Measurements from ENCODE around the gene ABCG4. TPM values are rescaled to one million over a fixed set of nuclear protein-coding genes. Genes with fewer than 3 reads are reported as not detected.
"Not testable (repeated sequence)": the region's sequence is repeated elsewhere in the genome, so short reads cannot be mapped to it uniquely, and the experiment has no call there.

ABCG4 gene
- total RNA-seq, 2 experiments from 2014 or later, result not detected

DNA sequence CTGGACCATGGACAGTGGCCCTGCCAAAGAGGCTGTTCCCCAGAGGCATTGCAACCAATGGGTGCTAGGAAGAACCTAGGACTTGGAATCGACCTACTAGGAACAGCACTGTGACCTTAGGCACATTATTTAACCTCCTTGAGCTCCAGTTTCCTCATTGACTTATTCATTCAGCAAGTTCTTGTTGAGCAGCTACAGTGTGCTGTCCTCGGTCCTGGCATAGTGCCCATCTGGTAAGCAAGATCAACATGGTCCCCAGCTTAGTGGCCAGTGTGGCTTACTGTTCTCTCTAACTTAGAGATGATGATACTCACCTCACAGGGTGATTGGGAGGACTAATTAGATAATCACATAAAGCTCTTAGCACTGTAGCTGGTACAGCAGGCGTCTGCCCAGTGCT, 8.2 kb downstream of the ABCG4 start:
- Mint-ChIP-seq H3K9me3 (no peaks in the 10 kb centered on the region), H3K27ac (no peak overlapping the region), H3K4me3 (no peak overlapping the region), H3K36me3 (ENCODE audit: low read depth) (no peaks in the 10 kb centered on the region), H3K27me3 (peaks cover 10% of the 10 kb centered on the region), H3K4me1 (no peaks in the 10 kb centered on the region)
- CTCF ChIA-PET, result interaction anchor here (0.8 to 9.0 kb wide), 3 partner anchors 13 to 101 kb away, joined by 3 to 38 read pairs (median 3); partner anchors contain the start of genes CBL and NLRX1
- POLR2A ChIA-PET, result interaction anchor here (1.0 to 1.1 kb wide), 2 partner anchors 9 to 12 kb away, joined by 3 to 4 read pairs; no protein-coding TSS in a partner anchor
- DNase-seq, result no peak

GRCh38 chr11:119158467-119158866, 9.6 kb downstream of the ABCG4 start:
- H3K27me3 Mint-ChIP-seq, result peaks cover 8% of the 10 kb centered on the region
- H3K9me3 Mint-ChIP-seq, result no peaks in the 10 kb centered on the region
- no peaks in the 10 kb centered on the region for H3K36me3 Mint-ChIP-seq (ENCODE audit: low read depth)
- H3K4me3 Mint-ChIP-seq, result no peak overlapping the region
- CTCF ChIA-PET, result interaction anchor here (1.2 to 9.0 kb wide), 2 partner anchors 11 kb away, joined by 4 to 38 read pairs; partner anchors contain the start of gene NLRX1
- H3K4me1 Mint-ChIP-seq, result no peaks in the 10 kb centered on the region
- H3K27ac Mint-ChIP-seq, result no peak overlapping the region
- POLR2A ChIA-PET, result no interaction called here
- no peak for DNase-seq

DNA sequence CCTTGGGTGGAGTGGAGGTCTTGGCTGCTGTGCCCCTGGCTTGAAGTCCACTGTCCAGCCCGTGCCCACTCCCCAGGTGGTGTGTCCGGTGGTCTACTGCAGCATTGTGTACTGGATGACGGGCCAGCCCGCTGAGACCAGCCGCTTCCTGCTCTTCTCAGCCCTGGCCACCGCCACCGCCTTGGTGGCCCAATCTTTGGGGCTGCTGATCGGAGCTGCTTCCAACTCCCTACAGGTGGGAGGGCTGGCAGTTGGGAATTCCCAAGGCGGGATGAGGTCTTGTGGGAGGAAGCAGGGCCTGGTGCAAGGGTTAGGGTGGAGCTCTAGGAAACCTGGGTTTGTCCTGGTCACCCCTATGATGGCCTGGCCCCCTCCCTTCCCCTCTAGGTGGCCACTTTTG, 11.3 kb downstream of the ABCG4 start:
- no peaks in the 10 kb centered on the region for H3K4me1 Mint-ChIP-seq

GRCh38 chr11:119161871-119162270, 13.0 kb downstream of the ABCG4 start:
- no peaks in the 10 kb centered on the region for H3K27me3 Mint-ChIP-seq
- POLR2A ChIA-PET, result no interaction called here
- H3K4me1 Mint-ChIP-seq, result no peaks in the 10 kb centered on the region
- DNase-seq, result no peak
- no peaks in the 10 kb centered on the region for H3K36me3 Mint-ChIP-seq (ENCODE audit: low read depth)
- H3K4me3 Mint-ChIP-seq, result no peak overlapping the region
- no peaks in the 10 kb centered on the region for H3K9me3 Mint-ChIP-seq
- CTCF ChIA-PET, result no interaction called here
- H3K27ac Mint-ChIP-seq, result no peak overlapping the region

More for the DNA sequence above, 11.3 kb downstream of the ABCG4 start:
- CTCF ChIA-PET, result interaction anchor here (0.9 kb wide), 1 partner anchor 15 kb away, joined by 3 read pairs; no protein-coding TSS in a partner anchor
- Mint-ChIP-seq H3K9me3 (no peaks in the 10 kb centered on the region), H3K36me3 (ENCODE audit: low read depth) (no peaks in the 10 kb centered on the region), H3K4me3 (no peak overlapping the region), H3K27me3 (peaks cover 5% of the 10 kb centered on the region), H3K27ac (no peak overlapping the region)
- DNase-seq, result no peak
- POLR2A ChIA-PET, result interaction anchor here (1.5 to 1.7 kb wide), 2 partner anchors 15 to 161 kb away, joined by 3 to 4 read pairs; no protein-coding TSS in a partner anchor

- Mint-ChIP-seq H3K27me3 (no peaks in the 10 kb centered on the region), H3K4me1 (peaks cover 15% of the 10 kb centered on the region), H3K36me3 (ENCODE audit: low read depth) (no peaks in the 10 kb centered on the region), H3K4me3 (no peak overlapping the region), H3K9me3 (no peaks in the 10 kb centered on the region), H3K27ac (no peak overlapping the region)
- CTCF ChIA-PET, result interaction anchor here (0.6 to 1.7 kb wide), 5 partner anchors 11 to 175 kb away, joined by 3 to 4 read pairs (median 3); no protein-coding TSS in a partner anchor
- DNase-seq, result no peak
- POLR2A ChIA-PET, result interaction anchor here (0.6 to 1.4 kb wide), 3 partner anchors 13 to 99 kb away, joined by 3 read pairs; partner anchors contain the start of gene VPS11
Observed at GRCh38 chr11:119166368-119167076, 17.7 kb downstream of the ABCG4 start.

- not testable (repeated sequence) for H3K27me3 Mint-ChIP-seq
Observed at GRCh38 chr11:119167077-119167458, 18.2 kb downstream of the ABCG4 start.

DNA sequence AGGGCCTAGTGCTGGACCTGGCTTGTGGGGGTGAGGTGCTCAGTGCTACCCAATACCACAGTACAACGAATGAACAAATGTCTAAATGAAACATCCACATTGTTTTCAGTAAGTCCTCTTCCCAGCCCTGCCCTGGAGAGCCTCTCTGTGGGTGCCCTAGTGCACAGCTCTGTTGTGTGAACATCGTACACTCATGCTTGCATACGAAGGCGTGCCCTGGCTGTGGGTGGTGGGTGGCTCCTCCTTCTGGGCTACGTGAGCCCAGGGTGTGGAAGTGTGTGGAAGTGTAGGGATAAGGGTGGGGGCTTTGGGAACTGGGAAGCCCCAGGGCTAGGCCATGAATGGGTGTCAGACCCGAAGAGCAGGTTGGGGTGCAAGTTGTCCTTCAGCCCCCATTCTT, 19.1 kb downstream of the ABCG4 start:
- POLR2A ChIA-PET, result interaction anchor here (1.4 to 2.4 kb wide), 2 partner anchors 18 to 100 kb away, joined by 3 to 11 read pairs; partner anchors contain the start of genes ABCG4 and VPS11
- Mint-ChIP-seq H3K9me3 (no peaks in the 10 kb centered on the region), H3K4me3 (peak overlapping the region; percentile 74), H3K36me3 (ENCODE audit: low read depth) (no peaks in the 10 kb centered on the region), H3K27ac (peak overlapping the region; percentile 75), H3K4me1 (peaks cover 23% of the 10 kb centered on the region), H3K27me3 (no peaks in the 10 kb centered on the region)
- DNase-seq, result no peak
- CTCF ChIA-PET, result interaction anchor here (0.6 to 2.1 kb wide), 3 partner anchors 59 to 379 kb away, joined by 3 to 13 read pairs (median 3); no protein-coding TSS in a partner anchor

More at GRCh38 chr11:119167077-119167458, 18.2 kb downstream of the ABCG4 start:
- H3K27ac Mint-ChIP-seq; DNase-seq; H3K9me3 Mint-ChIP-seq; H3K4me3 Mint-ChIP-seq; H3K36me3 Mint-ChIP-seq (ENCODE audit: low read depth): not testable (repeated sequence)
- ChIA-PET POLR2A (interaction anchor here (0.6 to 1.4 kb wide), 3 partner anchors 14 to 99 kb away, joined by 3 read pairs; partner anchors contain the start of gene VPS11), CTCF (interaction anchor here (0.6 to 1.1 kb wide), 4 partner anchors 11 to 58 kb away, joined by 3 to 4 read pairs (median 3); no protein-coding TSS in a partner anchor)
- H3K4me1 Mint-ChIP-seq, result peaks cover 18% of the 10 kb centered on the region

GRCh38 chr11:119168471-119169281, 19.8 kb downstream of the ABCG4 start, which contains the start of gene NLRX1:
NLRX1 (plus strand) TSS chr11:119168725; CDS start chr11:119171404, 2,679 bp downstream.
- peak within 1 kb of the TSS; percentile 89 for H3K27ac Mint-ChIP-seq
- H3K36me3 Mint-ChIP-seq (ENCODE audit: low read depth), result no peaks in the 10 kb centered on the region
- H3K27me3 Mint-ChIP-seq, result no peaks in the 10 kb centered on the region
- no peaks in the 10 kb centered on the region for H3K9me3 Mint-ChIP-seq
- peaks cover 23% of the 10 kb centered on the region for H3K4me1 Mint-ChIP-seq
- ChIA-PET POLR2A (interaction anchor here (0.7 to 2.4 kb wide), 30 partner anchors 9 to 171 kb away, joined by 3 to 18 read pairs (median 5); partner anchors contain the start of genes ABCG4, C2CD2L, CBL and CENATAC), CTCF (interaction anchor here (0.6 to 2.9 kb wide), 35 partner anchors 9 to 212 kb away, joined by 3 to 38 read pairs (median 4); partner anchors contain the start of genes C2CD2L, CBL, HINFP and HYOU1)
- DNase-seq, result peak; percentile 89
- peak within 1 kb of the TSS; percentile 89 for H3K4me3 Mint-ChIP-seq

GRCh38 chr11:119169282-119169719, 20.4 kb downstream of the ABCG4 start:
- Mint-ChIP-seq H3K4me3 (peak overlapping the region; percentile 89), H3K27ac (peak overlapping the region; percentile 89), H3K27me3 (no peaks in the 10 kb centered on the region), H3K9me3 (no peaks in the 10 kb centered on the region), H3K4me1 (peaks cover 23% of the 10 kb centered on the region), H3K36me3 (ENCODE audit: low read depth) (peaks cover 3% of the 10 kb centered on the region)
- POLR2A ChIA-PET, result interaction anchor here (0.7 to 2.4 kb wide), 30 partner anchors 9 to 172 kb away, joined by 3 to 18 read pairs (median 5); partner anchors contain the start of genes ABCG4, C2CD2L, CBL and CENATAC
- CTCF ChIA-PET, result interaction anchor here (0.6 to 2.9 kb wide), 34 partner anchors 9 to 212 kb away, joined by 3 to 38 read pairs (median 4); partner anchors contain the start of genes C2CD2L, CBL, HINFP and HYOU1
- DNase-seq, result peak; percentile 45

- Mint-ChIP-seq H3K27me3 (no peaks in the 10 kb centered on the region), H3K4me3 (no peak overlapping the region), H3K36me3 (ENCODE audit: low read depth) (peaks cover 12% of the 10 kb centered on the region), H3K4me1 (peaks cover 33% of the 10 kb centered on the region), H3K27ac (no peak overlapping the region), H3K9me3 (no peaks in the 10 kb centered on the region)
- POLR2A ChIA-PET, result interaction anchor here (0.7 kb wide), 1 partner anchor 18 kb away, joined by 3 read pairs; no protein-coding TSS in a partner anchor
- CTCF ChIA-PET, result no interaction called here
- no peak for DNase-seq
Observed at GRCh38 chr11:119172513-119172912, 23.7 kb downstream of the ABCG4 start.

- H3K4me1 Mint-ChIP-seq, result peaks cover 37% of the 10 kb centered on the region
- CTCF ChIA-PET, result no interaction called here
- no peak overlapping the region for H3K27ac Mint-ChIP-seq
- H3K9me3 Mint-ChIP-seq, result no peaks in the 10 kb centered on the region
- H3K27me3 Mint-ChIP-seq, result no peaks in the 10 kb centered on the region
- DNase-seq, result no peak
- POLR2A ChIA-PET, result interaction anchor here (1.5 to 2.3 kb wide), 2 partner anchors 10 to 79 kb away, joined by 3 to 5 read pairs; a partner anchor contains a TSS
- peaks cover 12% of the 10 kb centered on the region for H3K36me3 Mint-ChIP-seq (ENCODE audit: low read depth)
- no peak overlapping the region for H3K4me3 Mint-ChIP-seq
Observed at GRCh38 chr11:119173453-119173852, 24.6 kb downstream of the ABCG4 start.

DNA sequence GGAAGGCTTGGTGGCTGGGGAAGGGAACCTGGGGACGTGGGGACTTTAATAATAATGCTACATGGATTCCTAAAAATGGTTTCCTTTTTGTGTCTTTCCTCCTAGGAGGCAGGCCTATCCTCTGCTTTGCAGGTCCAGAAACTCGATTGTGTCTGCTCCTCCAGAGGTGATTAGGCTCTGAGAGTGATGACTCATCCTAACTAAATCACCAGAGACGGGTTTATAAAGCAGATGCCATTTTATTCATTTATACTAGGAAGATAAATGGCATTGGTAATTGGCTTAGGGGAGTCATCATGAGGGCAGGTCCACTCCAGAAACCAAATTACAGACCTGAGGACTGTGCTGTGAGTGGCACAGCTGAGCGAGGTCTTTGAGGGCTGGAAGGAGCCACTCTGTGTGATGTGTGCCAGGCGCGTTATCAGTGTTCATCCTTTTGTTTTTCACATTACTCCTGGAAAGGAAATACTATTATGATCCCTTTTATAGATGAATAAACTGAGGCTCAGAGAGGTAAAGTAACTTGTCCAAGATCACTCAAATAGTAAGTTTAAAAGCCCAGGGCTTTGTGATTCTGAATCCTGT, 26.7 kb downstream of the ABCG4 start:
- H3K27me3 Mint-ChIP-seq, result no peaks in the 10 kb centered on the region
- POLR2A ChIA-PET, result interaction anchor here (1.1 to 2.3 kb wide), 2 partner anchors 16 to 81 kb away, joined by 3 to 5 read pairs; a partner anchor contains a TSS
- H3K27ac Mint-ChIP-seq, result peak overlapping the region; percentile 33
- no peaks in the 10 kb centered on the region for H3K9me3 Mint-ChIP-seq
- no peak overlapping the region for H3K4me3 Mint-ChIP-seq
- DNase-seq, result no peak
- CTCF ChIA-PET, result interaction anchor here (0.8 kb wide), 1 partner anchor 162 kb away, joined by 3 read pairs; no protein-coding TSS in a partner anchor
- peaks cover 22% of the 10 kb centered on the region for H3K36me3 Mint-ChIP-seq (ENCODE audit: low read depth)
- H3K4me1 Mint-ChIP-seq, result peaks cover 30% of the 10 kb centered on the region
